NCI-H1105 treated with DMSO at 0.1 percent for 48 hours (cell line): ENCODE measurements around the gene PNPT1.
A peak's percentile ranks its signal among the peaks of the same experiment; 100 is the strongest.

ENCODE experiments used
- DNase-seq: peaks from one replicate; lab custom pipeline; 2025; lab: John Stamatoyannopoulos, UW

PNPT1 gene

DNA sequence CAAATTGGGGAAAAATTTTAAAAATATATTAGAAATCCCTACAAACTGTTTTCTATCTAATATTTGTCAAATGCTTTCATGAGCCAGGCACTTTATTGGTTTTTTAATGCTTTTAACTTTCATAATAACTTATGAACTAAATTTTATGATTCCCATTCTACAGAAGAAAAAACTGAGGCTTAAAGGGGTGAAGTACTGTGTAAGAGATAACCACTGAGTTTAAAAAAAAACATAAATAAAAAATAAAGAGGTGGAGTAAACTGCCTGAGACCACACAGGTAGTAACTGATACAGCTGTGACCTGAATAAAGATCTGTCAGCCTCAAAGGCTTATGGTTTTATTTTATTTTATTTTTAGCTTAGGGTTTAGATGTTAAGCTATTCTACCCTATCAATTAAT is 24.7 kb downstream of the PNPT1 start:
- DNase-seq, result no peak

DNA sequence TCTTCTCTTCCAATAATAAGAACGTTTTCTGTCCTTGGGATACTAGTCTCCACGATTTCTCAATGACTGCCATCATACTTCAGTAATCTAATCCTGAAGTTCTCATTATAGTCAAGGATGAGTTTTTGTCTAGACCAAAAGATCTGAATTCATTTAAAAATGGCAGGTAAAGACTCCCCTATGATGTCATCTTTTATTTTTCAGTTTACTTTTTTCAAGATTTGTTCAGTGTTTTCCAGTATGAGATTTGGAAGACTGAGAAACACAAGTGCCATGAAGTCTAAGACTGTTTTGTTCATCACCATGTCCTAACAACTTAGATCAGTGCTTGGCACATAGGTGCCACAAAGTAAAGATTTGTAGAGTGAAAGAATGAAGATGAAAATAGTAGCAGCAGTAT is 40.4 kb downstream of the PNPT1 start:
- no peak for DNase-seq

DNA sequence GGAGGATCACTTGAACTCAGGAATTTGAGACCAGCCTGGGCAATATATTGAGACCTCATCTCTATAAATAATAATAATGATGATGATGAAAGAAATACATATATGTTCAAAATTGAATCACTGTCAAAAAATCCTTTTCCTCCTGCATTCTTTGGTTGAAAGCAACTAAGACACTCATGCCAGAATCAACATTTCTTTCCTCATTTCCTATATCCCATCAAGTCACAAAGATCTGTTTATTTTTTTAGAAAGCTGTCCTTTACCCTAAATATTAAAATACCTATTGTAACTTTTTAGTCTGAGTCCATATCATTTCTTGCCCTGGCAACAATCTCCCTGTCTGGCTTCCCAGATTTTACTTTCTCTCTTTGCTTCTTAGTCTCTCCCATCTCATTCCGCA is 44.4 kb downstream of the PNPT1 start:
- DNase-seq, result no peak

- DNase-seq, result no peak
These were observed 56.8 kb downstream of the PNPT1 start for GRCh38 chr2:55636831-55637230.

DNA sequence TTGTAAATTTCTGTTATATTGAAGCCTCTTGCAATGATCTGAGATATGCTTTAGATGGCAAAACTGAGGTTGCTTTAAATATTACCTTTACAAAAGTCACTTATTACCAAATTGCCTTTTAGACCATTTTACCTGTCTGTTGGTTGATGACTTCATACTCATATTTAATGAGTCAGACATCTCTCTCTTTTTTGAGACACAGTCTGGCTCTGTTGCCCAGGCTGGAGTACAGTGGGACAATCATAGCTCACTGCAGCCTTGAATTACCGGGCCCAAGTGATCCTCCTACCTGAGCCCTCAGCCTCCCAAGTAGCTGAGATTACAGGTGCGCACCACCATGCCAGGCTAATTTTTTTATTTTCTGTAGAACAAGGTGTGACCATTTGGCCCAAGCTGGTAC is 64.7 kb downstream of the PNPT1 start:
- no peak for DNase-seq

DNA sequence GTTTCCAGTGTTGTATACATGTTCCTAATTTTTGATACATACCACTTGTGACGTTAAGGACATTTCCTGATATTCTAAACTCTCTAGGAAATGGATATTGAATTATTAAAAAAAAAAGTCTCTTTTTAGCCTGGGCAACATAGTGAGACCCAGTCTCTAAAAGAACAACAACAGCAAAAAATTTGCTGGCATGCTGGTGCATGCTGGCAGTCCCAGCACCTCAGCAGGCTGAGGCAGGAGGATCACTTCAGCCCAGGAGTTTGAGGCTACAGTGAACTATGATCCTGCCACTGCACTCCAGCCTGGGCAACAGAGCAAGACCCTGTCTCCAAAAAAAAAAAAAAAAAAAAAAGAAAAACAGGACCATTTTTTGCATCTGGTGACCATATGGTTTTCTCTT is 65.7 kb downstream of the PNPT1 start:
- no peak for DNase-seq

DNA sequence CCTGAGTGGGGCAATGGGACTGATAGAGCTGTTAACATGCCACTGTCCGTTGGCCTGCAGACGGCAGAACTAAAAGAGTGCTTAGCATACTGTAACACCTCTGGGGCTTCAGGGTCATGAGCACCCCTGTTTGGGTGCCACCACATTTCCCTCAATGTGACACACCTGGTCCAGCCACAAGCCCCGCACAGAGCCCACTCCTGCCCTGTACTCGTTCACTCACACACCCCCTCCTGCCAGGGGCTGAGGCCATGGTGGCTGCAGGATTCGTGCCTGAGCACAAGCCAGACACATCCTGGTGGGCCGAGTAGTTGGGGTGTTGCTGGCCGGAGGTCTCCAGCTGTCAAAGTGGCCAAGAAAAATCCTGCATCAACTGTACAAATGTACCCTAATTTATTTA is 71.8 kb downstream of the PNPT1 start:
- DNase-seq, result no peak

DNA sequence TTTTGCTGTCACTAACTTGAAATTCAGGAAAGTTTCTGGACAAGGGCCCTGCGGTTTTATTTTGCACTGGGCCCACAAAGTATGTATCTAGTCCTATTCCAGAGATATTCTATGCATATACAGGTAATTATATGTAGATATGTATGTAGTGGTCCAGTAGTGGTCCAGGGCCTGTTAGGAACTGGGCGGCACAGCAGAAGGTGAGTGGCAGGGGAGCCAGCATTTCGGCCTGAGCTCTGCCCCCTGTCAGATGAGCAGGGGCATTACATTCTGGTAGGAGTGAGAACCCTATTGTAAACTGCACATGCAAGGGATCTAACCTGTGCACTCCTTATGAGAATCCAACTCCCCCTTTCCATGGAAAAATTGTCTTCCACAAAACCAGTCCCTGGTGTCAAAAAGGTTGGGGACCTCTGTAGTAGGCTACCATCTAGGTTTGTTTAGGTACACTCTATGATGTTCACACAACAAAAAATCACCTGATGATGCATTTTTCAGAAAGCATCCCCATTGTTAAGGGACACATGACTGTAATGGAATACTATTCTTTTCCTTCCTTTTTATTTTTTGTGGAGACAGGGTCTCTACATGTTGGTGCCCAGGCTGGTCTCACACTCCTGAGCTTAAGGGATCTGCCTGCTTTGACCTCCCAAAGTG is 73.4 kb downstream of the PNPT1 start:
- no peak for DNase-seq

GRCh38 chr2:55618275-55619055 is 75.2 kb downstream of the PNPT1 start:
- peak; percentile 43 for DNase-seq

GRCh38 chr2:55618025-55618274 is 75.7 kb downstream of the PNPT1 start:
- no peak for DNase-seq

GRCh38 chr2:55617175-55618024 is 76.2 kb downstream of the PNPT1 start, which contains the start of gene PPP4R3B:
Gene PPP4R3B, minus strand, starts transcription at chr2:55617622. Its CDS starts 337 bp downstream, at chr2:55617285.
- peak; percentile 98 for DNase-seq

GRCh38 chr2:55616551-55617174 is 77.0 kb downstream of the PNPT1 start:
- peak; percentile 56 for DNase-seq

GRCh38 chr2:55611997-55612396 is 81.6 kb downstream of the PNPT1 start:
- DNase-seq, result no peak

DNA sequence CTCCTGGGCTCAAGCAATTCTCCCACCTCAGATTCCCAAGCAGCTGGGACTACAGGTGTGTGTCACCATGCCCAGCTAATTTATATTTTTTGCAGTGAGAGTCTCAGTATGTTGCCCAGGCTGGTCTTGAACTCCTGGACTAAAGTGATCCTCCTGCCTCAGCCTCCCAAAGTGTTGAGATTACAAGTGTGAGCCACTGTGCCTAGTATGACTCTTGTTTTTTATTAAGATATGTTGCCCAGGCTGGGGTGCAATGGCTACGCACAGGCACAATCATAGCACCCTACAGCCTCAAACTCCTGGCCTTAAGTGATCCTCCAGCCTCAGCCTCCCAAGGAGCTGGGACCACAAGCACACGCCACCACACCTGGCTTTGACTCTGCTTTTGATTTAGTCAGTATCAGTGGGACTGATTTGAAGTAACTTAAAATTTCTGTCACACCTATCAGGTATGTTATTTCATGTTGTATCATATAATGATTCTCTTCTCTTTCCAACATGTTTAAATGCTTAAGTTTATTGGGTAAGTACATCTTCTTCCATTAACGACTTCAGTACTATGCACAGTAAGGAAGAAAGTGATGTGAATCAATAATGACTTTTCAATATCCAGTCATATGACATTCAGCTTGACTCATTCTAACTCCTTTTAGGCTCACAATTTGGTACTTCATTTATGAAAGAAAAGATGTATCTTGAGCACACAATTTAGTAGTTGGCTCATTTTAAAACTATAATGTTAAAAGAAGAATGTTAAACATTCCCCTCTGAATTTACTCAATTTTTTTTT is 82.5 kb downstream of the PNPT1 start:
- no peak for DNase-seq

GRCh38 chr2:55609938-55610578 is 83.6 kb downstream of the PNPT1 start:
- no peak for DNase-seq

- no peak for DNase-seq
These were observed 84.3 kb downstream of the PNPT1 start for GRCh38 chr2:55609193-55609794.

- DNase-seq, result no peak
These were observed 85.9 kb downstream of the PNPT1 start for GRCh38 chr2:55607717-55608116.

GRCh38 chr2:55604027-55604565 is 89.5 kb downstream of the PNPT1 start:
- no peak for DNase-seq

DNA sequence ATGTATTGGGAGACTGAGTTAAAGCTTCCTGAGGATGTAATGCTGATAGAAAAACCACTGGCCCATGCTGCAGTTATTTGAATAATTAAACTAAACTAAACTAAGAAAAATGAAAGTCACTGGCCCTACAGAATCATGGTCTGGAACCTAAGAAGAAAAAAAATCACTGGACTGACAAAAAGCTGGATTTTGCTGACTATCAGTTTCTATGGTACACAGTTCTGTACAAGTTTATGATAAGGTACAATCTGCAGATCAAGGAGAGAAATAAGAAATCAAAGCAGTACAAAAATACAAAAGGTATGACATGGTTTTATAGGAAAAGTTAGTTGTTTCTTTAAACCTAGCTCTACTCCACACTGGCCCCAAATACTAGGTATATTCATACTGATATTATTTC is 91.8 kb downstream of the PNPT1 start:
- DNase-seq, result no peak

DNA sequence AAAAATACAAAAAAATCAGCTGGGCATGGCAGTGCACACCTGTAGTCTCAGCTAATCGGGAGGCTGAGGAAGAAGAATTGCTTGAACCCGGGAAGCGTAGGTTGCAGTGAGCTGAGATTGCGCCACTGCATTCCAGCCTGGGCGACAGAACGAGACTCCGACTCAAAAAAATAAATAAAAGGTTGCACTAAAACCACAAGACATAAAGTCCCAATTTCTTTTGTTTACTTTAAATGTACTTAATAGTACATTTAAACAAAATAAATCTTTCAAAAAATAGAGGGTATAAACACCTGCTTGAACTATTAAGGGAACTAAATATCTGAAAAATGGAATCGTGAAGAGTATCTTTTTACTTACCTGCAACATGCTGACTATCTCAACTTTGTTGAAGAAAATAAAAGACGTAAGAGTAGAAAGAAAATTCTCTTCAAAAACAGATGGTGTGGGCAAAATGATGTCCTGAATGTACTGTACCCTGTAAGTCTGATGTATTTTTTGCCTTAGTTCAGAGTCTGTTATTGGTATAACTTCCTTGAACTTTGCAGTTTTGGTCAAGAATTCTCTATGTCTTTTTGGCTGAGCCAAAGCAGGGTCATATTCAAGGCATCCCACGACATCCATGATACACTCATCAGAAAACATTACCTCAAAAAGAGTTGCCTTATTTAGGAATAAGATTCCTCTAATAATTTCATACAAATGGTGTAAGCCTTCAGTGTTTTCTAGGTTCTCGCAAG is 95.4 kb downstream of the PNPT1 start:
- no peak for DNase-seq
